Cortex of kidney (tissue), 1 donor: Measurements from ENCODE around the gene ANKRD42.
A peak's percentile ranks its signal among the peaks of the same experiment; 100 is the strongest.
"Not testable (repeated sequence)": the region's sequence is repeated elsewhere in the genome, so short reads cannot be mapped to it uniquely, and the experiment has no call there.

Experiments used
- DNase-seq: peaks from one replicate; lab custom pipeline; 2025; lab: John Stamatoyannopoulos, UW

Gene ANKRD42

GRCh38 chr11:83241291-83241946 is 47.9 kb downstream of the ANKRD42 start:
- no peak for DNase-seq

- DNase-seq: no peak
These were observed 55.9 kb downstream of the ANKRD42 start for GRCh38 chr11:83249445-83249844.

GRCh38 chr11:83249972-83250593 is 56.6 kb downstream of the ANKRD42 start:
- DNase-seq: no peak

- DNase-seq: no peak
These were observed 58.8 kb downstream of the ANKRD42 start for GRCh38 chr11:83252266-83252665.

GRCh38 chr11:83252941-83253340 is 59.4 kb downstream of the ANKRD42 start:
- DNase-seq: no peak

- no peak for DNase-seq
These were observed 61.9 kb downstream of the ANKRD42 start for GRCh38 chr11:83255366-83255765.

- no peak for DNase-seq
These were observed 63.3 kb downstream of the ANKRD42 start for GRCh38 chr11:83256602-83257340.

- no peak for DNase-seq
These were observed 64.3 kb downstream of the ANKRD42 start for GRCh38 chr11:83257761-83258168.

- DNase-seq: no peak
These were observed 66.0 kb downstream of the ANKRD42 start for GRCh38 chr11:83259559-83259958.

GRCh38 chr11:83265331-83265730 is 71.8 kb downstream of the ANKRD42 start:
- DNase-seq: no peak

- DNase-seq: not testable (repeated sequence)
These were observed 75.6 kb downstream of the ANKRD42 start for GRCh38 chr11:83269080-83269479.

GRCh38 chr11:83271734-83272133 is 78.2 kb downstream of the ANKRD42 start:
- DNase-seq: not testable (repeated sequence)

- DNase-seq: no peak
These were observed 79.1 kb downstream of the ANKRD42 start for GRCh38 chr11:83272627-83273026.

GRCh38 chr11:83275888-83276641 is 82.6 kb downstream of the ANKRD42 start:
- DNase-seq: no peak

- no peak for DNase-seq
These were observed 84.8 kb downstream of the ANKRD42 start for GRCh38 chr11:83278351-83278750.

GRCh38 chr11:83280256-83280655 is 86.7 kb downstream of the ANKRD42 start:
- no peak for DNase-seq

GRCh38 chr11:83282084-83282716 is 88.7 kb downstream of the ANKRD42 start:
- no peak for DNase-seq

- DNase-seq: no peak
These were observed 91.1 kb downstream of the ANKRD42 start for GRCh38 chr11:83284501-83285150.

GRCh38 chr11:83285151-83285770 is 91.7 kb downstream of the ANKRD42 start:
- DNase-seq: no peak

- peak; percentile 92 for DNase-seq
These were observed 92.4 kb downstream of the ANKRD42 start, which contains the start of gene CCDC90B for GRCh38 chr11:83285771-83286528. TSS of gene CCDC90B (minus strand) at chr11:83286367. CDS start at chr11:83285972, 395 bp downstream.
